Naive thymus-derived CD4-positive, alpha-beta T cell (primary cell): ENCODE measurements around the gene LRIF1. TPM values are rescaled to one million over a fixed set of nuclear protein-coding genes. Genes with fewer than 3 reads are reported as not detected.

Experiments
- ATAC-seq: fragments of 150-1000 bp; cut with Tn5 transposase; 2 replicates; pipeline ENCODE4 v1.10.0; 2021; ENCODE audit warnings: mild to moderate bottlenecking, moderate library complexity
- CTCF ChIA-PET: fragments of 350-600 bp; sonication (Branson Sonifier 250); formaldehyde crosslinking; loops from one replicate; lab custom pipeline; 2021; ENCODE audit warnings: antibody characterized with exemption; lab: Charles Lee
- POLR2A ChIA-PET: fragments of 350-600 bp; sonication (Branson Sonifier 250); formaldehyde crosslinking; loops from one replicate; lab custom pipeline; 2021; ENCODE audit warnings: antibody characterized with exemption, inconsistent platforms; lab: Charles Lee
- DNase-seq, 9 donors: peaks; one replicate each; pipeline versions ENCODE4 v3.0.0 to v3.0.0-alpha.2; 2020 to 2022; ENCODE audit warnings: mixed read lengths in 1 of 9
- H3K27ac ChIP-seq: one replicate; pipeline ENCODE4 v1.7.0; 2013; ENCODE audit warnings: mild to moderate bottlenecking, low read depth, low read length, moderate library complexity
- H3K27me3 ChIP-seq, 2 donors: one replicate each; pipeline ENCODE4 v1.7.0; 2013; ENCODE audit warnings: low read length in 2 of 2, mild to moderate bottlenecking in 2 of 2, moderate library complexity in 2 of 2; ENCODE audit not compliant: control insufficient read depth in 2 of 2, insufficient read depth in 2 of 2
- H3K36me3 ChIP-seq, 3 experiments: 1 replicate in 2 of 3; 2 replicates in 1 of 3; pipeline ENCODE4 v1.7.0; 2013; ENCODE audit warnings: low read length in 3 of 3, mild to moderate bottlenecking in 3 of 3, moderate library complexity in 1 of 3; ENCODE audit not compliant: insufficient read depth in 3 of 3, control insufficient read depth in 2 of 3
- H3K4me1 ChIP-seq, 2 donors: one replicate each; pipeline ENCODE4 v1.7.0; 2013; ENCODE audit warnings: low read length in 2 of 2, mild to moderate bottlenecking in 2 of 2, moderate library complexity in 1 of 2; ENCODE audit not compliant: control insufficient read depth in 2 of 2, insufficient read depth in 2 of 2
- H3K4me3 ChIP-seq: 2 replicates; pipeline ENCODE4 v1.7.0; 2013; ENCODE audit warnings: mild to moderate bottlenecking, low read length
- H3K9me3 ChIP-seq, 3 experiments: 1 replicate in 2 of 3; 2 replicates in 1 of 3; pipeline ENCODE4 v1.7.0; 2013; ENCODE audit warnings: low read length in 3 of 3; ENCODE audit not compliant: control insufficient read depth in 2 of 3
- H3K27ac Mint-ChIP-seq, 9 donors: one replicate each; pipeline ENCODE4 v1.8.0; 2020 to 2022; ENCODE audit warnings: mixed read lengths in 9 of 9, mild to moderate bottlenecking in 8 of 9, moderate library complexity in 5 of 9, inconsistent platforms in 2 of 9
- H3K27me3 Mint-ChIP-seq, 5 donors: one replicate each; pipeline ENCODE4 v1.8.0; 2021 to 2022; ENCODE audit warnings: mixed read lengths in 5 of 5, mild to moderate bottlenecking in 1 of 5
- H3K36me3 Mint-ChIP-seq, 5 donors: one replicate each; pipeline ENCODE4 v1.8.0; 2020 to 2022; ENCODE audit warnings: mixed read lengths in 5 of 5, mild to moderate bottlenecking in 3 of 5, inconsistent platforms in 1 of 5
- H3K4me1 Mint-ChIP-seq, 7 donors: one replicate each; pipeline ENCODE4 v1.8.0; 2020 to 2022; ENCODE audit warnings: mixed read lengths in 7 of 7, mild to moderate bottlenecking in 3 of 7, inconsistent platforms in 1 of 7
- H3K4me3 Mint-ChIP-seq, 10 donors: one replicate each; pipeline ENCODE4 v1.8.0; 2020 to 2022; ENCODE audit warnings: mild to moderate bottlenecking in 10 of 10, mixed read lengths in 10 of 10, moderate library complexity in 6 of 10, inconsistent platforms in 2 of 10
- H3K9me3 Mint-ChIP-seq, 11 donors: one replicate each; pipeline ENCODE4 v1.8.0; 2020 to 2022; ENCODE audit warnings: mixed read lengths in 11 of 11, mild to moderate bottlenecking in 4 of 11, inconsistent platforms in 1 of 11, moderate library complexity in 1 of 11
- intact Hi-C, 2 donors: fragments of 100-400 bp; cut with micrococcal nuclease; formaldehyde crosslinking; loops; one replicate each; pipeline ENCODE4 v1.15.1; 2023
- polyA plus RNA-seq, 2 donors: library from polyadenylated mRNA; unstranded; fragments of 300-500 nt; fragmentation: Illumina TruSeq; gene quantifications; one replicate each; pipeline ENCODE4 v1.2.3, GENCODE V29; 2021
- total RNA-seq, 6 experiments: library from RNA in 5 of 6; stranded (reverse) in 5 of 6; gene quantifications; 1 replicate in 5 of 6; 2 replicates in 1 of 6; pipeline ENCODE4 v1.2.3 and lab custom pipeline; 2021 to 2026

Gene LRIF1
- total and polyA plus RNA-seq, 7 experiments from 2014 or later = 7.9 to 25.8 (median 20.2) TPM

GRCh38 chr1:110960777-110961420, 2.8 kb downstream of the LRIF1 start:
- intact Hi-C loops = loop anchor here (5.0 kb wide), 8 partner anchors 44 to 796 kb away; partner anchors contain the start of genes DDX20 (in 1 of the 2), LAMTOR5 (in 1 of the 2) and RBM15 (in 1 of the 2)
- DNase-seq (no peak), ATAC-seq (no peak)
- POLR2A ChIA-PET = interaction anchor here (0.9 to 2.2 kb wide), 3 partner anchors 8 to 173 kb away, joined by 3 to 5 read pairs (median 4); partner anchors contain the start of gene CD53
- no peaks in the 10 kb centered on the region for H3K36me3 ChIP-seq
- Mint-ChIP-seq H3K4me3 (peak overlapping the region in 9 of 10 donors; percentile 0 to 54 (median 14)), H3K4me1 (peaks cover 29 to 50% (median 35%) of the 10 kb centered on the region in 7 donors), H3K27me3 (no peaks in the 10 kb centered on the region), H3K36me3 (peaks cover 26 to 42% (median 30%) of the 10 kb centered on the region in 5 donors), H3K9me3 (peaks cover 16 to 71% (median 35%) of the 10 kb centered on the region in 11 donors), H3K27ac (no peak overlapping the region)
- H3K27ac ChIP-seq = no peak overlapping the region
- H3K9me3 ChIP-seq = peaks cover 4 to 11% (median 5%) of the 10 kb centered on the region in 3 experiments
- no peak overlapping the region for H3K4me3 ChIP-seq
- CTCF ChIA-PET = interaction anchor here (1.1 to 1.5 kb wide), 2 partner anchors 178 to 180 kb away, joined by 3 to 4 read pairs; no protein-coding TSS in a partner anchor
- no peaks in the 10 kb centered on the region for H3K27me3 ChIP-seq
- peaks cover 25% of the 10 kb centered on the region in 2 donors for H3K4me1 ChIP-seq

GRCh38 chr1:110957798-110958197, 5.9 kb downstream of the LRIF1 start:
- H3K9me3 ChIP-seq = peaks cover 0 to 9% (median 5%) of the 10 kb centered on the region in 3 experiments

GRCh38 chr1:110956586-110956985, 7.1 kb downstream of the LRIF1 start:
- peaks cover 11 to 18% (median 16%) of the 10 kb centered on the region in 7 donors for H3K4me1 Mint-ChIP-seq
- Histone ChIP-seq H3K36me3 (peaks cover 0 to 10% (median 0%) of the 10 kb centered on the region in 3 experiments), H3K27ac (no peak overlapping the region), H3K4me1 (peaks cover 9% of the 10 kb centered on the region in 2 donors), H3K4me3 (no peak overlapping the region), H3K9me3 (peaks cover 0 to 9% (median 0%) of the 10 kb centered on the region in 3 experiments), H3K27me3 (no peaks in the 10 kb centered on the region)
- intact Hi-C loops = no loop called here
- H3K27ac Mint-ChIP-seq = no peak overlapping the region
- ChIA-PET CTCF (no interaction called here), POLR2A (interaction anchor here (0.6 kb wide), 1 partner anchor 693 kb away, joined by 5 read pairs; no protein-coding TSS in a partner anchor)
- no peak for DNase-seq
- H3K9me3 Mint-ChIP-seq = peaks cover 13 to 49% (median 25%) of the 10 kb centered on the region in 11 donors
- no peaks in the 10 kb centered on the region for H3K27me3 Mint-ChIP-seq
- no peak for ATAC-seq
- H3K36me3 Mint-ChIP-seq = peaks cover 23 to 52% (median 46%) of the 10 kb centered on the region in 5 donors
- no peak overlapping the region for H3K4me3 Mint-ChIP-seq

More at GRCh38 chr1:110957798-110958197, 5.9 kb downstream of the LRIF1 start:
- Histone ChIP-seq H3K4me3 (no peak overlapping the region), H3K27me3 (no peaks in the 10 kb centered on the region), H3K27ac (no peak overlapping the region), H3K4me1 (peaks cover 15 to 17% of the 10 kb centered on the region in 2 donors), H3K36me3 (no peaks in the 10 kb centered on the region)
- ATAC-seq = no peak
- no peak for DNase-seq
- CTCF ChIA-PET = interaction anchor here (0.5 to 1.1 kb wide), 3 partner anchors 10 to 553 kb away, joined by 3 to 5 read pairs (median 4); no protein-coding TSS in a partner anchor
- Mint-ChIP-seq H3K9me3 (peaks cover 10 to 51% (median 27%) of the 10 kb centered on the region in 11 donors), H3K27ac (no peak overlapping the region), H3K4me3 (no peak overlapping the region), H3K36me3 (peaks cover 21 to 44% (median 37%) of the 10 kb centered on the region in 5 donors), H3K4me1 (peaks cover 18 to 28% (median 20%) of the 10 kb centered on the region in 7 donors), H3K27me3 (no peaks in the 10 kb centered on the region)
- POLR2A ChIA-PET = interaction anchor here (1.1 kb wide), 1 partner anchor 49 kb away, joined by 3 read pairs; no protein-coding TSS in a partner anchor
- intact Hi-C loops = no loop called here

- ATAC-seq (no peak), DNase-seq (no peak)
- no peak overlapping the region for H3K27ac Mint-ChIP-seq
- peaks cover 0 to 24% (median 0%) of the 10 kb centered on the region in 3 experiments for H3K36me3 ChIP-seq
- H3K9me3 Mint-ChIP-seq = peaks cover 3 to 42% (median 27%) of the 10 kb centered on the region in 11 donors
- intact Hi-C loops = no loop called here
- CTCF ChIA-PET = interaction anchor here (0.6 to 0.9 kb wide), 2 partner anchors 8 to 39 kb away, joined by 3 read pairs; no protein-coding TSS in a partner anchor
- H3K27me3 Mint-ChIP-seq = no peaks in the 10 kb centered on the region
- POLR2A ChIA-PET = interaction anchor here (0.8 to 1.5 kb wide), 3 partner anchors 9 to 80 kb away, joined by 4 to 7 read pairs (median 4); partner anchors contain the start of genes CD53 and LRIF1
- H3K9me3 ChIP-seq = peaks cover 0 to 5% (median 0%) of the 10 kb centered on the region in 3 experiments
- H3K27ac ChIP-seq = no peak overlapping the region
- H3K4me3 Mint-ChIP-seq = no peak overlapping the region
- H3K27me3 ChIP-seq = no peaks in the 10 kb centered on the region
- H3K4me3 ChIP-seq = no peak overlapping the region
- H3K4me1 ChIP-seq = no peaks in the 10 kb centered on the region
- H3K4me1 Mint-ChIP-seq = peaks cover 0 to 17% (median 2%) of the 10 kb centered on the region in 7 donors
- peaks cover 31 to 60% (median 54%) of the 10 kb centered on the region in 5 donors for H3K36me3 Mint-ChIP-seq
These were observed 10.7 kb downstream of the LRIF1 start for GRCh38 chr1:110953031-110953430.

GRCh38 chr1:110952031-110952430, 11.7 kb downstream of the LRIF1 start:
- H3K27me3 ChIP-seq = no peaks in the 10 kb centered on the region
- no peaks in the 10 kb centered on the region for H3K27me3 Mint-ChIP-seq
- H3K36me3 Mint-ChIP-seq = peaks cover 33 to 66% (median 58%) of the 10 kb centered on the region in 5 donors
- H3K4me1 ChIP-seq = no peaks in the 10 kb centered on the region
- DNase-seq = no peak
- H3K27ac ChIP-seq = no peak overlapping the region
- peaks cover 0 to 5% (median 0%) of the 10 kb centered on the region in 3 experiments for H3K9me3 ChIP-seq
- CTCF ChIA-PET = no interaction called here
- ATAC-seq = no peak
- H3K27ac Mint-ChIP-seq = no peak overlapping the region
- H3K4me1 Mint-ChIP-seq = peaks cover 0 to 17% (median 2%) of the 10 kb centered on the region in 7 donors
- H3K4me3 ChIP-seq = no peak overlapping the region
- intact Hi-C loops = no loop called here
- H3K36me3 ChIP-seq = peaks cover 0 to 28% (median 0%) of the 10 kb centered on the region in 3 experiments
- POLR2A ChIA-PET = no interaction called here
- no peak overlapping the region for H3K4me3 Mint-ChIP-seq
- H3K9me3 Mint-ChIP-seq = peaks cover 3 to 44% (median 28%) of the 10 kb centered on the region in 11 donors

GRCh38 chr1:110951161-110951560, 12.6 kb downstream of the LRIF1 start:
- H3K27ac Mint-ChIP-seq = no peak overlapping the region
- Histone ChIP-seq H3K9me3 (peaks cover 0 to 5% (median 0%) of the 10 kb centered on the region in 3 experiments), H3K27me3 (no peaks in the 10 kb centered on the region), H3K4me1 (no peaks in the 10 kb centered on the region), H3K36me3 (peaks cover 0 to 28% (median 0%) of the 10 kb centered on the region in 3 experiments), H3K4me3 (no peak overlapping the region), H3K27ac (no peak overlapping the region)
- H3K4me3 Mint-ChIP-seq = no peak overlapping the region
- ChIA-PET CTCF (no interaction called here), POLR2A (no interaction called here)
- ATAC-seq (no peak), DNase-seq (no peak)
- H3K9me3 Mint-ChIP-seq = peaks cover 3 to 44% (median 28%) of the 10 kb centered on the region in 11 donors
- peaks cover 35 to 72% (median 63%) of the 10 kb centered on the region in 5 donors for H3K36me3 Mint-ChIP-seq
- intact Hi-C loops = no loop called here
- H3K4me1 Mint-ChIP-seq = peaks cover 0 to 17% (median 2%) of the 10 kb centered on the region in 7 donors
- H3K27me3 Mint-ChIP-seq = no peaks in the 10 kb centered on the region
